Transverse colon (tissue), 3 donors: Measurements from ENCODE around the gene RGS19.

Experiments used
- CTCF ChIP-seq, 5 experiments: fragments of 200-600 bp in 3 of 5; fragments of 450-650 bp in 2 of 5; sonication (generic) in 3 of 5; IDR thresholded peaks; 1 replicate in 2 of 5; 2 replicates in 3 of 5; pipeline ENCODE4 v1.5.1; 2016 to 2017; ENCODE audit warnings: antibody characterized with exemption in 5 of 5, inconsistent platforms in 3 of 5, mild to moderate bottlenecking in 2 of 5, moderate library complexity in 1 of 5
- POLR2A ChIP-seq: fragments of 450-650 bp; IDR thresholded peaks from one replicate; pipeline ENCODE4 v1.6.1; 2016; ENCODE audit warnings: antibody characterized with exemption, mild to moderate bottlenecking, moderate library complexity

GRCh38 chr20:64080013-64080812 lies 895 bp upstream of the RGS19 start, which contains the start of gene OPRL1:
- TF ChIP-seq POLR2A (no peak), CTCF (IDR thresholded peaks at IDR 0.05) (no peak)
